ENCODE results near the gene IFNK.

Gene IFNK

DNA sequence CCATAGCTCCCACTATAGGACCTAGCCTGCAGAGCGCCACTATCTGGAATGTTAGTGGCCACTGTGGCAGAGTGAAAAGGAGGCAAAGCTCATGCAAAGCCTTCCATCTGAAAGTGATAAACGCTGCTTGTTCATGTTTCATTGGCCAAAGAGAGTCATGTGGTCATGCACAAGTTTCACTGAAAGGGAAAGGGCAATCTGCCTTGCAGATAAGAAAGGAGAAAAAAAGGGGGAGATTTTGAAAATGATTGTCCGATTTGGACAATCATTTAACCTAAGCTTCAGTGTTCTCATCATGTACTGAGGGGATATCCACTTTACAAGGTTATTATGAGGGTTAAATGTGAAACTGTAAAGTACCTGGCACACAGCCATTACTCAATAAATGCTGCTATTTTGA is 14.6 kb downstream of the IFNK start:
- no peak for DNase-seq (ENCODE audit: low spot score)

DNA sequence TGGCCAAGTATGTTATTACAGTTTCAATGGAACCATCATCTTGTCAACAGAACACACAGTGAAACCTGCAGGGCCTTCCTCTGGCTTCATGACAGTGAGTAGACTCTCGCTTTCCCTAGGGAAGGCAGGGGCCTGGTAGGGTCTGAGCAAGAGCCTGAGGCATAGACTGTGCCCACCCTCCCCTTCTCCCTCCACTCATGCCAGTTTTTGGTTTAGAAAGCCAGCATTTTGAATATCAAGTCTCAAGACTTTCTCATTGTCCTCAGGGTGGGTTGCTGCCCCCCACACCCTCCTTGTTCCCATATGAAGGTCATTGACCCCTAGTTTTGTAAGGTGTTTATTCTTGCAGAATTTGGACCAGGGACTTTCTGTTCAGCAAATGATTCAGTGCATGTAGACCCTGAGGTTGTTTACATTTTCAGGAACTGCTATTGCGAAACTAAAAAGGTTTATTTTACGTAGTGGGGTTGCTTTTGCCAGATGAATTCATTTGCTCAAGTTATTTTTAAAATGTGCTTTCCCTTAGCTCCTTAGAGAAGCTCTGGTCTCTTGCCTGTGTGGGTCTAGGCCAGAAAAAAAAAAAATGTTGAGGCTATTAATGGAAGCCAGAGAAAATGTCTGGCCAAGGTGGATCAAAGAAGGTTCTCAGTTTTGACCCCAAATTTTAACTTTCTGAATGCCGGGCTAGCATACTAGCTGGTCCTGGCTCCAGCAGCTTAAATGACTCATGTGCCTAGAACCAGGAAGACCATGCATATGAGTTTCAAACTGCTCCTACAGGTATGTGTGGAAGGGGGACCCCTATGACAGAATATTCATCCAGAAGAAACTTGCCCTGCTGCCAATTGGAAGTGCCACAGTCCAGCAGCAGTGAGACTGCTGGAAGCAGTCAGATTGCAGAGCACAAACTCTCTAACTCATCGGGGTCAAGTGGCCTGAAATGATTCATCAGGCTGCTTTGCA is 15.7 kb downstream of the IFNK start:
- no peak for DNase-seq (ENCODE audit: low spot score)

DNA sequence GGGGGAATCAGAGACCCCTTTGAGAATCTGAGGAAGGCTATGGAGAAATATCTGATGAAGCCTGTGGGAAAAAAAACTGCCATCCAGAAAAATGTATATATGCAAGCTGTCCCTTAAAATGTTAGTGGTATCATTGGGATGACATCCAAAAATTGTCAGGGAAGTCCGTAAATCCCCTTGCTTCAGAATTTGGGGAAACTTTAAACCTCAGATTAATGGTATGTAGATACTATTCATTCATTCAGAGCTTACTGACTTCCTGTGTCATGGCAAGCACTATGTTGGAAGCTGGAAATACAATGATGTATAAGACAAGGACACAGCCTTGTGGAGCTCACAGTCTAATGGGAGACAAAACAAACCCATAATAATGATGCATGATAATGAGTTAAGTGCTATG is 16.4 kb downstream of the IFNK start:
- no peak for DNase-seq (ENCODE audit: low spot score)

DNA sequence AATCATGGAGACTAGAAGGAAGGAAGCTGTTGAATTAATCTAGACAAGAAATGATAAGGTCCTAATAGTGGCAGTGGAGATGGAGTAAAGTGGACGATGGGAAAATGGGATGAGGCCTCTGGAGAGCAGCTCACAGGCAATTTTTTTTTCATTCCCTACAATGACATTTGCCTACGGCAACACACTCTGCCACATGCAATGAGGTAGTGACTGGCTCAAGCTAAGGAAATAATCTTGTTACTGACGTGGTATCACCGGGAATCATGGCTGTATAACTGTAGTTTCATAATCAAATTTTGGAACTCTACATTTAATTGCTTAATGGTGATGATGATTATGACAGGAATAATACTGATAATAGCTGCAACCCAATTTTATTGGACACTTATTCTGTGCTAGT is 17.6 kb downstream of the IFNK start:
- no peak for DNase-seq (ENCODE audit: low spot score)

DNA sequence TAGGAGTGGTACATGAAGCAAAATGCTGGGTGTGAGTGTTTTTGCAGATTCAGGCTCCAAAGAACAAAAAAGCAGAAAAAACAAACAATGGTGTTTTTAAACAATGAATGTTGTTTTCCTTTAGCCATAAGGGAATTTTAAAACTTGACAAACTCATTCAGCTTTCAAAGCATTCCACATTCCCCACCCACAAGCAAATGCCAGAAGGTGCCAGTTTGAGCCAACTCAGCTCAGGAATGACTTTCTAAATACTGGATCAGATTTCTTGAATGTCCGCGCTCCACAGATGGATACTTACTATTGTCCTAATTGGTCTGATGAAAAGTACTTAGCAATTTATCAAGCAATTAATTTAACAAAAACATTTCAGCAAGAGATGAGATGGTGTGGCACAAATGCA is 18.4 kb downstream of the IFNK start:
- DNase-seq (ENCODE audit: low spot score), result no peak

DNA sequence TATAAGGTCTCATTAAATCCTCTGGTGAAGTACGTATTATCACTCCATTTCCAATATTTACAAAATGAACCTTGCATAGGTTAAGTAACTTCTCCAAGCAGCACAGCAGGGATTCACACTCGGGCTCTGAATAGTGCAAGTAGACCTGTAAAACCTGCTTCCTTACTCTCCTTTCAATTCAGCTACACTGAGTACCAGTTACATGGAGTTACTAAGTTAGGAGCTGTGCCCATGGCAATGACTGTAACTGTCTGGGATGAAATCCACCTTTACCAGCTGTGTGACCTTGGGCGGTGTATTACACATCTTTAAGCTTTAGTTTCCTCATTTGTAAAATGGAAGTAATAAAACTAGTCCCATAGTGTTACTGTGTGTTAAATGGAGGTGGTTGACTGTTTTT is 21.4 kb downstream of the IFNK start:
- DNase-seq (ENCODE audit: low spot score), result no peak

DNA sequence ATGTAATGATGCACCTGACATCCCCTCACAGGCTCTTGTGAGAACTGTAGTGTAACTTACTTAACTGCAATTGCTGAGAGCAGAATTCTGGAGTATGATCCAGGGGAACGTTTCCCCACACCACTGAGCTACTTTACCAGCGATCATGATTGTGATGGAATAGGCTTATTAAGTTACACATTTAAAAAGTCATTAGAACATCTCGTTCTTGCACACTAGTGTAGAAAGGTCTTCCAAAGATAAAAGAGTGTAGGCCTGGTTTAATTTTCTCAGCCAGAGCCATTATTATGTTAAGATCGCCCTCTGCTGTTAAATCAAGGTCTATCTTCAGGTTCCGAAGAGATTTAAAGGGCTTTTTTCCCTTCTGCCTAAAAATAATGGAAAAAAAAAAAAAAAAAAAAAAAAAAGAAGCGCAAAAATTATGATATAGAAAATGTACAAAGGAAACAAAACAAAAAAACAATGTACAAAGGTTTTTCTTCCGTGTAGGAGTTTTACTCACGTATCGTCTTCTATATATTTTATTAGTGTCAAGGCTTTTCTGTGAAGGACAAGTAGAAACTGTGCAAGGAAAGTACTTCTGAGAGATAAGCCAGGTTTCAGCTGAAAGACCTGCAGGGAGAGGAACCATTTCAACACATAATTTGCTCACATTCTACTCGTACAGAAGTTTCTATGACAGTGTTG is 24.1 kb downstream of the IFNK start:
- DNase-seq (ENCODE audit: low spot score), result no peak

DNA sequence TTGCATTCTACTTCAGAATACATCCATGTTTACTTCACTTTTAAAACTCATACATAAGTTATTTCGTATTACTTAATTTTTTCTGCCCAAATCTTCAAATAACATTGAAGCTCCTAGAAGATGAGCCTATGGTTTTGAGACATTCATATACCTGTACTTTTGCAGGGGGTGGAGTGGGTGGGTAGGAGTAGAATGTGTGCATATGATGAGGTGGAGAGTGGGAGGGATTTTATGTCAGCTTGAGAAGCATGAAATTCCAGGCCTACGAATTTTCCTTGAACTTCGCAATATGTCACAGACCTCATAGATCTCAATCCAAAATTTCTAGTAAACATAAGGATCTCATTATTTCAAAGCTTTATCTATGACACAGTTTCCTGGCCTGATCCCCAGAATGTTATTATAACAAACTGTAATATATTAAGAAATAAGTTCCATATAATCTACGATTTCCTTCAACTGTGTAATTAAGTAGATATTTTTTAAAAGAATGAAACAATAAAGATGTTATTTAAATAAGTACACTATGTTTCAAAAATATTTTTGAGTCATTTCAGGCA is 25.2 kb downstream of the IFNK start:
- no peak for DNase-seq (ENCODE audit: low spot score)

DNA sequence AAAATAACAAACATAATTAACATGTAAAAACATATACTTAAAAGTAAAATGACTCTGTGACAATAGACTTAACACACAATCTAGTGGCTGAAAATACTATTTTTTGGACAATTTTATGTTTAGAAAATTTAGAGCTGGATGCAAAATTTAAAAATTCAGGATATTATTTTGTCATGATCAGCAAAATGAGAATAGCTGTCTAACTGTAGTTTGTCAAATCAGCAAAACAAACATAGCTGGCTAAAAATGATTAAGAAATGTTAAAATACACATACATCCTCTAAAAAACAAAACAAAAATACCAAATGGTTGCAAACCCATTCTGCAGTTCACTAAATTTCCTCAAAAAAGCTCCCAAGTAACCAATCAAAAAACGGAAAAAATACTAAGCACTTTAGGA is 30.6 kb downstream of the IFNK start:
- DNase-seq (ENCODE audit: low spot score), result no peak

DNA sequence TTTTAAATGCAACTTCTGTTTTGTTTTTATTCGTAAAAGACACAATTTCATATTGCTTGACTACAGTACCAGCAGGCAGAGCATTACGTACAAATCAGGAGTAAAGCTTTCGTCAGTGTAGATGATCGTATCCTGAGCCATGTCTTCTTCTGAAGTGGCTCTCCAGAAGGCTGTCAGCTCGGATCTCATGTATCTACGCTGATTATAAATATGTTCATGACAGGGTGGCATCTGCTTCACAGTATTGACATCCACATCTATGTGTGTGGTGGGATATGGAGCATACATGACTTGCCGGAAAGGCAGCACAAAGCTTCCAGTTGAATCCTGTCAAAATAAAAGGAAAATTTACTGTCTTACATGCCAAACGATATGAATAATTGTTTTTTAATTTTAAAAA is 32.4 kb downstream of the IFNK start:
- no peak for DNase-seq (ENCODE audit: low spot score)

DNA sequence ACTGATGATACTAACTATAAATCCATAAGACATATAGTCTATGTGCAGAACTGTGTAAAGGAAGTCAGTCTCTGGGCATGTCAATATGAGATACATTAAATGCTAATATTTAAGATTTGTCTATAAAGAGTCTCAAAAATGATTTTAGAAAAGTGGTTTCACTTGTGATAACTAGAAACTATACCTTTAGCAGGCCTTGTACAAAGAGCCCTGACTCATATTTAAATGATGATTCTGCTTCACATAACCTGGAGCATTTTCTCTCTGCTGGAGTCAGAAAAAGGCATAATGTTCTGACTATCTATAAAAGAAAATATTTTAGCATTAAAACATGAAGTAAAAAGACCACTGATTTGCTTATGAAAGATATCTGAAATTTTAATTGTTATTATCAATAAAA is 34.2 kb downstream of the IFNK start:
- no peak for DNase-seq (ENCODE audit: low spot score)

DNA sequence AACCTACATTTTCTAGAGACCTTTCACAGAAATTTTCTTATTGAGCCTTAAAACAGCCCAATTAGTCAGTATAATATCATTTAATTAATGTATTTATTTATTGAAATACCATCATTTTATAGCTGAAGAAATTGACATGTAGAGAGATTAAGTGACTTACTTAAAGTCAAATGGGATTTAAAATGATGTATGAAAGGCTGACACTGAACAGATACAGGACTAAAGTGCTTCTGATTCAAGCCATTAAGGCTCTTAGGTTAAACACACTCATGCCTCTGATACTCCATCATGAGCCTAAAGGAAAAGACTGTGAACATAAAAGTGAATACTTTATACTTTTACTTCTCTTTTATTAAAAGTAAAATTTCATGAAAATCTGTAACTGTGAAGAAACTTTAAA is 36.4 kb downstream of the IFNK start:
- DNase-seq (ENCODE audit: low spot score), result no peak

DNA sequence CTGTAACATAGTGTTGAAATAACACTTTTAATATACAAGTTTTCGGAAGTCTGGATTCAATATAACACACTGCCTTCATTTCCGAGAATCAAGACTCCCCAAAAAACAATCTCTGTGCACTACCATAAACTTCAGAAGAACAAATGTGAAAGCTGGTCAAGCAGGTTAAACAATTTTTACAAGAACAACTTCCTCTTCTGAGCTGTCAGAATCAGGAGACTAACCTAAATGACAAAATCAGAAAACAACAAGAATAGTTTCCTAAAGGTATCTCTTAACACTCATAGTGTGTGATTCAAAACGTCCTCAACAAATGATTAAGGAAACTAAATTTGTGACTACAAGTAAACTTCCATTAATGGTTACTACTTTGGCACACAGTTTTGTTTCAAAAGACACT is 37.6 kb downstream of the IFNK start:
- DNase-seq (ENCODE audit: low spot score), result no peak

DNA sequence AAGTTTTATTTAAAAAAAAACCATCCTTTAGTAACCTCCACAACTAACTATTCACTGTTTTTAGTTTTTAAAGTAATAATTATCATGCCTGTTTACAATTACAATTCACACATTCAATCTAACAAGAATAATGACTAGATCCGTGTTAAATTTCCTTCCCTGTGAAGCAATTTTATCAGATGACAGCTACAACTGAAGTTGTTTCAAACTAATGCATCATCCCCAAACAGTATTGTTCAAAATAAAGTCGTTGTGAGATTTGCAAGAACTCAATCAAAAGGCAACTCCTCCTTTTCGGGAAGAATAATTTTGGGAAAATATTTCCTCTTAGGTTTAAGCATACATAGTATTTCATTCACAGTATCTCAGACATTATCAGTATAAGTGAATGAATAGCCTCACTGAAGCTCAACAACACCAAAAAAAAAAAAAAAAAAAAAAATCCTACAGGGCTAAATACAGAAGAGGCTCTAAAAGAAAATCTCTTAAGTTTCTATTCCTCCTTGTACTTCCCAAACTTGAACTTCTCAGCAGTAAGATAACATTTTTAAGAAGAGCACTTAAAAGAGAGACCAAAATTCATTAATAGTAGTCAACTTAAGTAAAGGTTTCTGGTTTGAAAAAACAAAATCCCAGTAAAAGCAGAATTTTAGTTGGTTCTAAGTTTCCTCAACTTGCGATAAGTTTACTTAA is 39.8 kb downstream of the IFNK start:
- DNase-seq (ENCODE audit: low spot score), result no peak

DNA sequence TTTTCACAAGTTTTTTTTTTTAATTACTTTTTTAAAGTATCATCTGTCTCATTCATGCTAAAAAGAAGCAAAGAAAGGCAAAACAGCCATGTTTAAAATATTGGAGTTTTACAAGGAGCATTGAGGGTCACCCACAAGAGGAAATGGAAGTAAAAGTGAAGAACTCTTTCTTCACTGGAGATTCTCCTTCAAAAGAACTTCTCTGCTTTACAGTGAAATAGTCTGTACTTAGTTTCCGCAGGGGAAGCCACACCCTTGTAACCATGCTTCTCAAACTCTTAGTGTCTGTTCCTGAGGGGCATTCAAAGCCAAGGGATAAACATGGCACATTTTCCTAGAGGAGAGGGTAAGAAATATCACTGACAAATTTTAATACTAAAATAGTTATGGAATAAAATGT is 40.6 kb downstream of the IFNK start:
- DNase-seq (ENCODE audit: low spot score), result no peak

DNA sequence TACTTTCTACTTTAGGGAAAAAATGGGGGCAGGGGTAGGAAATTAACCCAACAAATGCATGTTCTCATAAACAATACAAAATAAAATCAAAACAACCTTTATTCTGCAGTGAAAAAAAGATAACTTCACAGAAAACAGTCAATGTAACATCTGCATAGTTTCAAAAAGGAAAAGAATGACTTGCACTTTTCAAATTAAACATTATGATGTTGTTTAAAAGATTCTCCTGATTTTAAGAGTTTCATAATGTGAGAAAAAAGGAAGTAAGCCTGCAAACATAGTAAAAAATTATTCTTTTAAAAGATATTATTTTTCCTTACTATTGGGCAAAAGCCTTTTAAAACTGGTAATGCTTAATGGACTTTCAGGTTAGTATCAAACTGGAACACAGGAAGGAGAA is 41.6 kb downstream of the IFNK start:
- no peak for DNase-seq (ENCODE audit: low spot score)

DNA sequence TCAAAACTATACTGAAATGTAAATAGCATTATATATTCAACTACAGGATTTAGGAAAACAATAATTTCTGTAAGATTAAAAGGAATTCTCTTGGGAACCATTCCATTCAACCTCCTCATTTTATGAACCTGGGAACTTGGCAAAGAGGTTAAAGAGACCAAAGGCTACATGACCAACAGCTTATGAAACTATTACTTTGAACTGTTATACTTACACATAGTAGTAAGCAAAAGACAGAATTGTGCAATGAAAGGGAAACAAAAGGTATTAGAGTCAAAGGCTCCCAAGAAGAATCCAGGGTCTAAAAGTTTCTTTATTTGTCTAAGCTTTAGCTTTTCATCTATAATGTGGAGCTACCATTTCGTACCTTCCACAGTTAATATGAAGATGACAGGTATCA is 42.0 kb downstream of the IFNK start:
- no peak for DNase-seq (ENCODE audit: low spot score)

DNA sequence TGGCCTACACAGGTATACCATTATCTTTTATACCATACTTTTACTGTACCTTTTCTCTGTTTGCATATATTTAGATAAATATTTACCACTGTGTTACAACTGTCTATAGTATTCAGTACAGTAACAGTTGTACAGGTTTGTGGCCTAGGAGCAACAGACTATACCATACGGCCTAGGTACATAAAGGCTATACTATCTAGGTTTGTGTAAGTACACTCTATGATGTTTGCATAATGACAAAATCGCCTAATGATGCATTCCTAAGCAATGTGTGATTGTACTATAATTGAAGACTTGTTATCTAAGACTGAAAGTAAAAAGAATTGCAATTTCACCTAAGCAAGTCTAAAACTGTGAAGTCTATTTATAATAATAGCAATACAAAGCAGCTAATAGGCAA is 45.3 kb downstream of the IFNK start:
- no peak for DNase-seq (ENCODE audit: low spot score)

DNA sequence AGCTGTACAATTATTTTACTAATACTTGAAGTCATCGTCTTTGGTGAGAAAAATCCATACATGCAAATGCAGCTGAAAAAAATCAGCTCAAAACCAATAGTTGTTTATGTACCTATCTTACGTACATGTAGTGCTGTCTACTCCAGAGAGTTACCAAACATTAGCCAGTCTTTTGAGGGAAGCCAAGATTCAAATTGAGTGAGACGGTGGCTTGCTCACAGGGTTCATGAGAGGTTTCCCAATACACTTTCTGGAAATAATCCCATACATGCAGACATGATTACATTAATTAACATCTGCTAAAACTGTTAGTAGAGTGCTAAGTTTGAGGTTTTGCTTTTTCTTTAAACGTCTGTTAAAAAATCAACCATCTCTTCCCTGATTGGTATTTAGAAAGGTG is 46.9 kb downstream of the IFNK start:
- no peak for DNase-seq (ENCODE audit: low spot score)

DNA sequence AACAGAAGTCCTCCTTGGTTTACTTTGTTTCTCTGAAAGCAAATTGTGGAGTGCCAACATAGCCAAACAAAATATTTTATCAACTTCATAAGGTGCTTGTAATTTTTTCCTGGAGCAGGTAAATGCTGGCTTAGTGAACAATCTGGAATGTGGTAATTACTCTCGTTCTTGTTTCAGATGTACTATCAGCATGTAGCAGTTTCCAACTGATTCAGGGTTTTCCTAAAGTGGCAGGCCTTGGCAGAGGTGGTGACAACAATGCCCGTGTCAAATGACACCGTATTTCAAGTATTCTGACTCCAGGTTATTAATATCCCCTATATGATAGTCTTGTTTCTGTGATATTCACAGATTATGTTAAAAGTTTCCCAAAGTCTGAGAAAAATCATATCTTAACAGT is 48.0 kb downstream of the IFNK start:
- no peak for DNase-seq (ENCODE audit: low spot score)

DNA sequence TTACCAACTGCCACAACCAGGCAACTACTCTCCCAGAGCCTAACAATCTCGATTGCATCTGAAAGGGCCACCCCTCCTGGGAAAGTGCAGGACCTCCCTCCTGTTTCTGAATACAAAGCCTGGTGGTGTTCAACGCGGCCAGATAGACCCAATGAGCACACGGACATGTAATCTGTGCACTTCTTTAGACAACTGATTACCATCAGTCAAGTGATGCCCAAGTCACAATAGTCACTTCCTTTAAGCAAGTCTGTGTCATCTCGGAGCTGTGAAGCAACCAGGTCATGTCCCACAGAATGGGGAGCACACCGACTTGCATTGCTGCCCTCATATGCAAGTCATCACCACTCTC is 48.5 kb downstream of the IFNK start:
- DNase-seq (ENCODE audit: low spot score), result peak; percentile 70

DNA sequence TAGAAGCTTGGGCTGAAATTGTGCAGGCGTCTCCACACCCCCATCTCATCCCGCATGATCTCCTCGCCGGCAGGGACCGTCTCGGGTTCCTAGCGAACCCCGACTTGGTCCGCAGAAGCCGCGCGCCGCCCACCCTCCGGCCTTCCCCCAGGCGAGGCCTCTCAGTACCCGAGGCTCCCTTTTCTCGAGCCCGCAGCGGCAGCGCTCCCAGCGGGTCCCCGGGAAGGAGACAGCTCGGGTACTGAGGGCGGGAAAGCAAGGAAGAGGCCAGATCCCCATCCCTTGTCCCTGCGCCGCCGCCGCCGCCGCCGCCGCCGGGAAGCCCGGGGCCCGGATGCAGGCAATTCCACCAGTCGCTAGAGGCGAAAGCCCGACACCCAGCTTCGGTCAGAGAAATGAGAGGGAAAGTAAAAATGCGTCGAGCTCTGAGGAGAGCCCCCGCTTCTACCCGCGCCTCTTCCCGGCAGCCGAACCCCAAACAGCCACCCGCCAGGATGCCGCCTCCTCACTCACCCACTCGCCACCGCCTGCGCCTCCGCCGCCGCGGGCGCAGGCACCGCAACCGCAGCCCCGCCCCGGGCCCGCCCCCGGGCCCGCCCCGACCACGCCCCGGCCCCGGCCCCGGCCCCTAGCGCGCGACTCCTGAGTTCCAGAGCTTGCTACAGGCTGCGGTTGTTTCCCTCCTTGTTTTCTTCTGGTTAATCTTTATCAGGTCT is 49.0 kb downstream of the IFNK start, which contains the start of gene C9orf72:
C9orf72 (minus strand) TSS at position 564 of the 716 bp plus-strand sequence. CDS start 6,361 bp downstream, outside the sequence.
- peak; percentile 84 for DNase-seq (ENCODE audit: low spot score)
